ENCODE measurements around the gene WDFY4. TPM values are rescaled to one million over a fixed set of nuclear protein-coding genes. Genes with fewer than 3 reads are reported as not detected.

The WDFY4 gene
- total RNA-seq, 3 donors from 2014 or later = 0.53 to 3.9 (median 0.89) TPM

- no peak for ATAC-seq
- Mint-ChIP-seq H3K9me3 (no peaks in the 10 kb centered on the region), H3K4me1 (ENCODE audit: low read depth) (no peaks in the 10 kb centered on the region)
These were observed 339.8 kb downstream of the WDFY4 start for GRCh38 chr10:49024484-49024883.

GRCh38 chr10:49025347-49025983 lies 340.8 kb downstream of the WDFY4 start:
- Mint-ChIP-seq H3K4me3 (no peak overlapping the region), H3K36me3 (ENCODE audit: insufficient read depth) (no peaks in the 10 kb centered on the region), H3K27me3 (ENCODE audit: low read depth) (no peaks in the 10 kb centered on the region), H3K9me3 (no peaks in the 10 kb centered on the region), H3K4me1 (ENCODE audit: low read depth) (no peaks in the 10 kb centered on the region)
- ATAC-seq (peak in 1 of 2 donors; percentile 30), DNase-seq (no peak)

More at GRCh38 chr10:49024484-49024883, 339.8 kb downstream of the WDFY4 start:
- DNase-seq = no peak
- Mint-ChIP-seq H3K4me3 (no peak overlapping the region), H3K36me3 (ENCODE audit: insufficient read depth) (no peaks in the 10 kb centered on the region), H3K27me3 (ENCODE audit: low read depth) (no peaks in the 10 kb centered on the region)

- Mint-ChIP-seq H3K4me3 (no peak overlapping the region), H3K27me3 (ENCODE audit: low read depth) (no peaks in the 10 kb centered on the region)
These were observed 344.0 kb downstream of the WDFY4 start for GRCh38 chr10:49028639-49029038.

GRCh38 chr10:49029666-49030065 lies 345.0 kb downstream of the WDFY4 start:
- Mint-ChIP-seq H3K9me3 (no peaks in the 10 kb centered on the region), H3K27me3 (ENCODE audit: low read depth) (no peaks in the 10 kb centered on the region), H3K4me1 (ENCODE audit: low read depth) (no peaks in the 10 kb centered on the region), H3K4me3 (no peak overlapping the region), H3K36me3 (ENCODE audit: insufficient read depth) (no peaks in the 10 kb centered on the region)
- no peak for DNase-seq
- ATAC-seq = no peak

More at GRCh38 chr10:49028639-49029038, 344.0 kb downstream of the WDFY4 start:
- DNase-seq = no peak
- Mint-ChIP-seq H3K9me3 (no peaks in the 10 kb centered on the region), H3K36me3 (ENCODE audit: insufficient read depth) (no peaks in the 10 kb centered on the region), H3K4me1 (ENCODE audit: low read depth) (no peaks in the 10 kb centered on the region)
- ATAC-seq = no peak

Other genes starting within 250 kb of the WDFY4 start
- gene ARHGAP22, start 79.8 kb upstream of the WDFY4 start, total RNA-seq = under 1 TPM; 0.08 to 0.63 (median 0.13) TPM

Data from activated T-cell treated with anti-CD3 and anti-CD28 coated beads, Interleukin-2, amount 50 U/mL, for 4 hours (primary cell).